Measurements from ENCODE around the gene LAGE3. TPM values are rescaled to one million over a fixed set of nuclear protein-coding genes. Genes with fewer than 3 reads are reported as not detected.

The LAGE3 gene
- polyA plus RNA-seq, 1 donor (not counting 4 experiments of a cell fraction or from before 2014, with no cell fraction given) = 9.3 TPM

- no peak overlapping the region for H3K27ac ChIP-seq (ENCODE audit: control insufficient read depth, insufficient read depth, low read length)
- no peaks in the 10 kb centered on the region for H3K27me3 ChIP-seq (ENCODE audit: control insufficient read depth, extremely low read depth, insufficient read depth, low read length)
- dilution Hi-C loops (cut with MboI; ENCODE audit: extremely low pct_ligation_motif_present, low sequenced_read_pairs) = no loop called here
- H4K20me1 ChIP-seq (ENCODE audit: control insufficient read depth, extremely low read depth, insufficient read depth, low read length) = peaks cover 5% of the 10 kb centered on the region
- no peak overlapping the region for H2AFZ ChIP-seq (ENCODE audit: control insufficient read depth, low read length)
- H3K4me3 ChIP-seq (ENCODE audit: control insufficient read depth in 2 of 3, extremely low read depth in 1 of 3, insufficient read depth in 2 of 3, low read depth in 1 of 3, low read length in 3 of 3) = no peak overlapping the region
- no peaks in the 10 kb centered on the region for H3K9me1 ChIP-seq (ENCODE audit: control insufficient read depth, extremely low read depth, insufficient read depth, low read length)
- no peak overlapping the region for H3K9ac ChIP-seq (ENCODE audit: control insufficient read depth, extremely low read depth, insufficient read depth, low read length)
- H3K4me2 ChIP-seq (ENCODE audit: control insufficient read depth, extremely low read depth, insufficient read depth, low read depth, low read length) = no peak overlapping the region
- peaks cover 5 to 11% of the 10 kb centered on the region in 2 experiments for H3K36me3 ChIP-seq (ENCODE audit: control insufficient read depth in 2 of 2, extremely low read depth in 1 of 2, insufficient read depth in 2 of 2, low read length in 2 of 2)
- no peak for FAIRE-seq
- peaks cover 7% of the 10 kb centered on the region for H3K4me1 ChIP-seq (ENCODE audit: control insufficient read depth, extremely low read depth, insufficient read depth, low read length)
- H3K9me3 ChIP-seq (ENCODE audit: control insufficient read depth, low read depth, low read length) = peaks cover 4% of the 10 kb centered on the region
- H3K79me2 ChIP-seq (ENCODE audit: control insufficient read depth, insufficient read depth, low read length) = peaks cover 26% of the 10 kb centered on the region
- TF ChIP-seq EZH2 (IDR thresholded peaks at IDR 0.05; ENCODE audit: low read length) (no peak), CTCF (optimal IDR thresholded peaks at IDR 0.05 in 1 of 3, IDR thresholded peaks at IDR 0.05 in 1 of 3, conservative IDR thresholded peaks at IDR 0.05 in 1 of 3; ENCODE audit: extremely low read depth in 1 of 3, insufficient read depth in 2 of 3, low read length in 3 of 3) (no peak)
- no peak for DNase-seq (ENCODE audit: low read depth, low spot score)
Observed at GRCh38 chrX:154434394-154435168, 44.5 kb downstream of the LAGE3 start.

- Histone ChIP-seq H3K27ac (ENCODE audit: control insufficient read depth, insufficient read depth, low read length) (no peak overlapping the region), H3K4me2 (ENCODE audit: control insufficient read depth, extremely low read depth, insufficient read depth, low read depth, low read length) (no peak overlapping the region), H3K9me3 (ENCODE audit: control insufficient read depth, low read depth, low read length) (peaks cover 3% of the 10 kb centered on the region), H3K4me3 (ENCODE audit: control insufficient read depth in 2 of 3, extremely low read depth in 1 of 3, insufficient read depth in 2 of 3, low read depth in 1 of 3, low read length in 3 of 3) (no peak overlapping the region), H3K79me2 (ENCODE audit: control insufficient read depth, insufficient read depth, low read length) (peaks cover 28% of the 10 kb centered on the region), H4K20me1 (ENCODE audit: control insufficient read depth, extremely low read depth, insufficient read depth, low read length) (peaks cover 5% of the 10 kb centered on the region), H3K27me3 (ENCODE audit: control insufficient read depth, extremely low read depth, insufficient read depth, low read length) (no peaks in the 10 kb centered on the region), H2AFZ (ENCODE audit: control insufficient read depth, low read length) (no peak overlapping the region), H3K4me1 (ENCODE audit: control insufficient read depth, extremely low read depth, insufficient read depth, low read length) (peaks cover 12% of the 10 kb centered on the region), H3K9ac (ENCODE audit: control insufficient read depth, extremely low read depth, insufficient read depth, low read length) (no peak overlapping the region), H3K9me1 (ENCODE audit: control insufficient read depth, extremely low read depth, insufficient read depth, low read length) (no peaks in the 10 kb centered on the region), H3K36me3 (ENCODE audit: control insufficient read depth in 2 of 2, extremely low read depth in 1 of 2, insufficient read depth in 2 of 2, low read length in 2 of 2) (peaks cover 5 to 8% of the 10 kb centered on the region in 2 experiments)
- DNase-seq (ENCODE audit: low read depth, low spot score) (no peak), FAIRE-seq (no peak)
- dilution Hi-C loops (cut with MboI; ENCODE audit: extremely low pct_ligation_motif_present, low sequenced_read_pairs) = no loop called here
- no peak for TF ChIP-seq CTCF (optimal IDR thresholded peaks at IDR 0.05 in 1 of 3, IDR thresholded peaks at IDR 0.05 in 1 of 3, conservative IDR thresholded peaks at IDR 0.05 in 1 of 3; ENCODE audit: extremely low read depth in 1 of 3, insufficient read depth in 2 of 3, low read length in 3 of 3)
- no peak for TF ChIP-seq EZH2 (IDR thresholded peaks at IDR 0.05; ENCODE audit: low read length)
Observed at GRCh38 chrX:154433605-154434004, 45.5 kb downstream of the LAGE3 start.
